CD1c-positive myeloid dendritic cell (primary cell): Measurements from ENCODE around the gene DPP6.
"Not testable (repeated sequence)": the region's sequence is repeated elsewhere in the genome, so short reads cannot be mapped to it uniquely, and the experiment has no call there.

Experiments used
- DNase-seq: peaks from one replicate; pipeline ENCODE4 v3.0.0-alpha.2; 2016; ENCODE audit errors: extremely low spot score

The DPP6 gene

DNA sequence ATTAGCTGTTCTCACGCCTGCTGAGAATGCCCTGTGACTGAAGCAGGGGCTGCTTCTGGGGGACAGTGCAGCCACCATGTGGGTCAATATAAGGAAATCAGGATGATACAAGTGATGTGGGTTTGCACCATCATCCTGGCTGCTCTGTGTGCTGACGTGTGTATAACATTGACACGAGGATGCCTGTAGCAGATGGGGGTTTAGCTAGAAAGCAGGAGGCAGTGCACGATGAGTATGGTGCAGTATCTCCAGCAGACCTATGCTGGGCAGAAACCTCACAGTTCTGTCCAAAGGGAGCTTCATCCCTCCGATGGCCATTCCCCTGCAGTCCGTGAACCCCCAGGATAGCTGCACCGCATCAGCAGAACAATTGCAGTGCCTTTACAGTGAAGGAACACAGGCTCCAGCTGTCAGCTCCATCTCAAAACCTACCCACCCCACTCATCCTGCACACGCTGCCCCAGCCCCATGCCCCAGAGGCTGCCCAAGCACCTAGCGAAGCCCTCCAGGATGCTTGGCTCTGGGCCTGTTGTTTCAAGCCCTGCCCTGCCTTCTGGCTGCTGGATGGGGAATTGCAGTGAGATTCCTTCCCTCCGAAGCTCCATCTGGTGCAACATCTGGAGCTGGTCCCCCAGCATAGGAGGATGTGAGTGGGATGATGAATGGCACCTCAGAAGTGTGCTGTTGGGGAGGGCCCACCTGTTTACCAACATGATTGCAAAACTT, 96.8 kb downstream of the DPP6 start:
- not testable (repeated sequence) for DNase-seq

DNA sequence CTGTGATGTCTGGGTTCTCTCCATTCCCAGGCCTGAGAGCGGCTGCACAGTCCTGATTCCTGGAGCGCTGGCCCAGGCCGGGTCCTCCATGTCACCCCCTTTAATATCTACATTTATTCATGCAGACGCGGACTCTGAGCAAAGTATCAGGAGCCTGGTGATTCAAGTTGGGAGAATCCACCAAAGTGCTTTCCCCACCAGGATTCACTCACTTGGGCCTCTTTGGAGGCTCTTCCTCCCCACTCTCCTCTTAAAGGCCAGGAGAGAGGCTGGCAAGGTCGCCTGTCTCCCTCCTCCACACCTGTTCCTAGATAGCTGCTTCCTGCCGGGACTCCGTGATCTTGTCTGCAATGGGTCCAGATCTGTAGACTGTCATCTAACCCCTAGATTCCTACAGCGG, 98.5 kb downstream of the DPP6 start:
- DNase-seq = not testable (repeated sequence)

DNA sequence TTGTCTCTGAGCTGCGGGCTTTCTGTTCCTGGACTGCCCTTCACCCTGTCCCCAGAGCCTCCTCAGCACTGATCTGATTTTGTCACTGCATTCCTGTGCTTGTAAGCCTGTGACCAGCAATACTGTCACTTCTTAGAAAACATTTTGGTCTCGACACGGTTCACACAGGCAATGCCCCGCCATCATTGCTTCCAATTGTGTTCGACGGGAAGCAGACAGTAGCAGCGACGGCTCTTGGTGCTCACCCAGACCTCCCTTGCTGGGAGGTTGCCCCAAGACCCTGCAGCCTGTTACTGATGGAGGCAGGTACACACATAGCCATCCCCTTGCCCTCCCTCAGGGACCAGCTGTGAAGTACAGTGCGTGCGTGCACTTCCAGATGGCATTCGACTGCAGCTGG, 99.1 kb downstream of the DPP6 start:
- DNase-seq = not testable (repeated sequence)

DNA sequence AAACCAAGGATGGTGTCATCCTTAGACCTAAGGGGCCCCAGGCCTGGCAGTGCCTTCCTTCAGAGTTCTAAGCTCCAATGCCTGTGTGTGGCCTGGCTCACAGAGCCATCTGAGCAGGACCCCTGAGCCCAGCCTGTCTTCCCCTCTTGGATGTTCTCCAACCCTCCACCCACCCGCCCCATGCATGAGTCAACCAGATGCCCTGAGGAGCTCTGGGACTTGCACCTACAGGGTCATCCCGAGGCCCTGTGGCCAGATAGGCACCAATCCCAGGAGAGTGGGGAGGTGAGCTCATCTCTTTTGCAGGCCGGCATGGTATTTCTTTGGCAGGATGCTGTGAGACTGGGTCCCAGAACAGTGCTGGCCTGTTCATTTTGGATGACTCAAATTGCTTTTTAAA, 103.7 kb downstream of the DPP6 start:
- DNase-seq = not testable (repeated sequence)

DNA sequence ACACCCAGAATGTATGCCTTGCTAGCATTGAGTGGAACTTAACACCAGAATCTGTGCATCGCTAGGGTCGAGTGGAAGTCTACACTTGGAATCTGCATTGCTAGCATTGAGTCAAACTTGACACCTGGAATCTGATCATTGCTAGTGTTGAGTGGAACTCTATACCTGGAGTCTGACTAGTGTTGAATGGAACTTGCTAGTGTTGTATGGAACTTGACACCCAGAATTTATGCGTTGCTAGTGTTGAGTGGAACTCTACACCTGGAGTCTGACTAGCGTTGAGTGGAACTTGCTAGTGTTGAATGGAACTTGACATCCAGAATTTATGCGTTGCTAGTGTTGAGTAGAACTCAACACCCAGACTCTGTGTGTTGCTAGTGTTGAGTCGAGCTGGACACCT, 110.7 kb downstream of the DPP6 start:
- not testable (repeated sequence) for DNase-seq

DNA sequence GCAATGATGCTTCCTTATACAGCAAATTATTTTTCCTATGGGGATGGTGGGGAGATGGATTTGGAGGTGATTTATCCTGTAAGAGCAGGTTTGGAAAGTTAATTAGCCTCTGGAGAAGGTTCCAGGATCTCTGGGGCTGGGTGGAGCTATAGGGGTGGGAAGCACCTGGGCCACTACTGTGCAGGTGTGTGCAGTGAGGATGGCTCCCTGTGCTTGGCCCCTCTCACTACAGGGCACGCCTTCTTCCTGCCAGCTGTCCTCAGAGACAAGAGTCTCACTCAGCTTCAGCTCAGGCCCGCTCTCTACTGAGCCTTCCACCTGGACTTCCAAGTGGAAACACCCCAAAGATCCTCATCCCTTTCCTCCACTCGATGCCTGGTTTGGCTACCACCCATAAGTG, 111.4 kb downstream of the DPP6 start:
- not testable (repeated sequence) for DNase-seq

DNA sequence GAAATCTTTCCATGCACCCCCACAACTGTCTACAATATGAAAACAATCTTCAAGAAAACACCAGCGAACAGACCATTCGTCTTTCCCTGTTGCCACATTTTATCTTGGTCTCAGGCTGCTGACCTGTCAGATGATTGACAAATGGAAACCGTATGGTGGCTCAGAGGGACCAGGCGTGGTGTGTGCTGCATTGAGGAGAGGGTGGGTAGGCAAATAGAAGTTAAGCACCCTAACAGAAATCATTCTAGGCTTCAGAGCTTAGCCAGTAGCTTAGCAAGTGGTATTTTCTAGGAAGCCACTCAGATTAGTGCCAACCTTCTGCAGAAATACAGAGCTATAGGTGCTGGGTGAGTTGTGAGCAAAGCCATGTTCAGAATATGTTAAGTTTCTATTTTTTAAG, 114.9 kb downstream of the DPP6 start:
- no peak for DNase-seq

DNA sequence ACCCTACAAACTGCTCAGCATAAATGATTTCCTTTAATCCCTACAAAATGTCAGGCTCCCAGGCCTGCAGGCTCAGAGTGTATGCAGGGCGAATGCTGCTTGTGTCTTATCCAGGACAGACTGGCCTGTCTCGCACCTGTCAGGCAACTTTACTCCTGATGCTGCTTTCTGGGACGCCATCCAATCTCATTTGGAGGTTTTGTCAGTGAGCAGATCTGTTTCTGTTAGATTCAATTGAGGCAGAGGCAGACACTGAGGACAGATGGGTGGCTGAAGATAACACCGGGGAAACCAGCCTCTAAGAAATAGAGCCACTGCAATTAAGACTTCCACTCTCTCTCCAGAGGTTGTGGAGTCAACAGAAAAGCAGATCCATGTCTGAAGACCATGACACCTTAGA, 115.6 kb downstream of the DPP6 start:
- DNase-seq = no peak

DNA sequence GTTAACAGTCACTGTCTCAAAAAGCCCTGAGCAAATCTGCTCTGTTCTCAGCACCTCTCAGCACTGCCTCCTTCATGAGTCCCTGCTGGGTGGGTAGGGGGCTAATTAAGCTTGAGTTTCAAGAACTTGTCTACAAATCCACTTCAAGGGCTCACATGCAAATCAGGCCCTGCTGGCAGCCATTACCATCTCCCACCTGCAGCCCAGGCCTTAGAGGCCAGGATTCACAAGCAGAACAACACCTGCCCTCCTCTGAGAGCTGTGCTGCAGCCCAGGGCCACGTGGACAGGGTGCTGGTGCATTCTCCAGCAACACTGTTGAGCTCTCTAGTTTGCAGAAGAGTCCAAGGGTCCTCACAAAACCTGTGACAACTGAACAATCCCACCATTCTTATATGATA, 119.2 kb downstream of the DPP6 start:
- DNase-seq = no peak

DNA sequence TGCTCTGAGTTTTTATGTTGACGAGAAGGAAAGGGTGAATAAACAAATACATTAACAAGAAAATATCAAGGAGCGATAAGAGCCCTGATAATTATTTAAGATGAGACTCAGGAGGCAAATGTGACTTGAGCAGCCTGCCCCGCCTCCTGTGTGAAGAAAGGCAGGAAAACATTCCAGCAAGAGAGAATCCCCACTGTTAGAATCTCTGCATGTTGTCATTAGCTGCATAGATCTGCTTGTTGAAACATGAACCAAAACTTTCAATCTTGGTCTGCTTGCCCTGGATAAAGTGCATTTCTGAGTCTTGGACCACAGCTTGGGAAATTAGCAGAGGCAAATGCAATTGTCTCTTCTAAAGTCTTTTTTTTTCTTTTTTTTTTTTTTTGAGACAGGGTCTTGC, 120.0 kb downstream of the DPP6 start:
- no peak for DNase-seq

DNA sequence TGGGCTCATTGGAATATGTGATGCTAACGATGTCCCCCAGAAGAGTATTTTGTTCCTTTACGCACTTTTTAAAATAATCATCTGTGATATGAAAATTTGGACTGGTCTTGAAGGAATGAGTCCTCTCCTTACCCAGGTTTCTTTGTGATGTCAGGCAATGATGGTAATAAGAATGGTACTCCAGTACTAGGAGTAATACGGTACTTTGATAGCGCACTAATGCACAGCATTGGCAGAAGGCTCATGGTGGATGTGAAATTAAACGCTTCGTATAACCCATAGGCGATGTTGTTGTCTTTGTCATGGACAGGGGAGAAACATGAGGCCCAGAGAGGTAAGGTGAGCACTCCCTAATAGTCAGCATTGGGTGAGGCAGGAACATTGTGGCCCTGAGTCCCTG, 125.4 kb downstream of the DPP6 start:
- no peak for DNase-seq

DNA sequence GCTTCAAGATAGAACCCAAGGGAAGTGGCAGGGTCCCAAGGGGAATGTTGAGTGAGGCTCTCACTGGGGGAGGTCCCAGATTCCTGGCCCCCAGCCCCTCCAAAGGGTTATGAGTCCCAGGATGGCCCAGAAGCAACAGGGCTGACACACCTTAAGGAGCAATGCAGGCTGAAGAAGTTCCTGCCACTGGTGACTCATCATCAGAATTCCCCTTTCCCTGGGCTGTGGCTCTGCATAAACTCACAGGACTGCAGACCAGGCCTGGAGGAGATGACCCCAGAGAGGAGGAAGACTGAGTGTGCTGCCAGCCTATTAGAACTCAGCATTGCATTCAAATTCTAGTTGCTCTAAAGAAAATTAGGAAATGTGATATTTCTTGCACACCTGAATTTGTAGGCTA, 126.7 kb downstream of the DPP6 start:
- DNase-seq = no peak

DNA sequence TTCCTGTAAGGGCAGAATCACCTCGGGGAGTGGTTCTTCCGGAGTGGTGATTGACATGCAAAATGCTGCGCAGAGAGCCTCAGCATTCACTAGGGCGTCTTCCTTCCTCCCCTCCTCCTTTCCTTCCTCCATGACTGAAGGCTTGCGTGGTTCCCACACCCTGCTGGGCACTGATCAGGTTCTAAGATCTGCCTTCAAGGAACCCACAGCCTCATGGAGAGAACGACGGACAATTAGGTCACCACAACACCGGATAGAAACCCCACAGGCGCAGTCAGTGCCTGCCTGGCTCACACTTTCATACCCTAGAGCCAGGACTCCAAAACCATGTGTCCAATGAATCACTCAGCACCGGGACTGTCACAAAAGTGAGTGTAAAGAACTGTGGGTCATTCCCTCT, 131.3 kb downstream of the DPP6 start:
- DNase-seq = no peak

DNA sequence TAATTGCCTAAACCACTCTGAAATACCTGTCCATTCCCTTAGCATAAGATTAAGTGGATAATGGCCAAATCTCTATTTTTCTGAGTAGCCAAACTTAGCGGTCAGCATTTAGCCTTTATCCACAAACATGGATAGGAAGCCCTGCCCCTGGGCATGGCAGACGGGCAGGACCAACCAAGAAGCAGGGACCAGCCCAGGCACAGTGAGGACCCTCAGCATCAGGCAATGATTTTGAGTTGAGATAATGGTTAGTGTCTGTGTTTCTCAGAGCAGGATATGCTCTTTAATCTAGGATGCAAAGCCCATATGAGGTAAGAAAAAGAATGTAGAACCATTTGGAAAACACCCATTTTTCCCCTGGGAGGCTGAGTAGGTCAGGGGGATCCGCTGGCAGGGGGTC, 131.7 kb downstream of the DPP6 start:
- no peak for DNase-seq

DNA sequence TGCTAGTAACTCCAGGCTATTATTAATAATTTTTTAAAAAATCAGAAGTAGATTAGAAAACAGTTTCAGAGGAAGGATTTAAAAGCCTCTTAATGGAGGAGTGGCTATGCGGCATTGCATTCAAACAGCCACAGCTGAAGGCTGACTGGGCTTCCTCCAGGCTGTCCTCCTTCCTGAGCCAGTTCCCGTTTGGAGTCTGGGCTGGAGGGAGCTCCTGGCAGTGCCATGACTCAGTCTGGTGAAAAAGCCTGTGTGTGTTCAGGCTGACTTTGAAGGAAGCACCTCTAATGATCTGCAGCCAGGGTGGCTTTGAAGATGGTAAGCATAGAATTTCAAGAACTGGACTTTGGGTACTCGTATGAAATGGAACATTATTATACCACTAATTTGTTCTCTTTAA, 134.6 kb downstream of the DPP6 start:
- no peak for DNase-seq

DNA sequence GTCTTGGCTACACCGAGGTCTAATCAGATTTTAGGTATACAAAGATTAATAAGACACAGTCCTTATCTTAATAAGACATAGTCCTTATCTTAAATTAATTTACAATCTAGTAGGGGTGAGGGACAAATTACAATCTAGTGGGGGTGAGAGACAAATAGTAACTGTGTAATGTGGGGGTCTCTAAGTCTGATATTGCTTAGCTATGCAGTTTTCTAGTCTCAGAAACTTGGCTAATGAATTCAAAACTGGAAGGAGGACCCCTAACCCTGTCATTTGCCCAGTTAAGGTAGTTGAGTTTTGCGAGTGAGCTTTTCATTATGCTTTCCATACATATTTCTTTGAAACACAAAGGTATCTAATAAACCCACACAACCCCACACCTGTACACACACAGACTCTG, 136.1 kb downstream of the DPP6 start:
- no peak for DNase-seq

DNA sequence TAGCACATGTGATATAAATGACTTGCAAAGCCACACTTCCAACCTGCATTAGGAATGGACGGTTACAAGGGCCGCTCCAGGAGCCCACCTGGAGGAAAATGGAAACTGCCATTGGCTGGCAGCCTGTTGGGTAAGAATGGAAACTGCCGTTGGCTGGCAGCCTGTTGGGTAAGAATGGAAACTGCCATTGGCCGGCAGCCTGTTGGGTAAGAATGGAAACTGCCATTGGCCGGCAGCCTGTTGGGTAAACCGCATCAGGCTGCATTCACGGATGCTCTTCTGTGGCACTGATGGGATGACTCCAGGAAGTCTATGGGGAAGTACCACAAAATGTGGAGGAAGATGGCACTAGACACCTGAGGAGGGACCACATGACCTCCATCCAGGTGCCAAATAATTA, 143.1 kb downstream of the DPP6 start:
- no peak for DNase-seq

DNA sequence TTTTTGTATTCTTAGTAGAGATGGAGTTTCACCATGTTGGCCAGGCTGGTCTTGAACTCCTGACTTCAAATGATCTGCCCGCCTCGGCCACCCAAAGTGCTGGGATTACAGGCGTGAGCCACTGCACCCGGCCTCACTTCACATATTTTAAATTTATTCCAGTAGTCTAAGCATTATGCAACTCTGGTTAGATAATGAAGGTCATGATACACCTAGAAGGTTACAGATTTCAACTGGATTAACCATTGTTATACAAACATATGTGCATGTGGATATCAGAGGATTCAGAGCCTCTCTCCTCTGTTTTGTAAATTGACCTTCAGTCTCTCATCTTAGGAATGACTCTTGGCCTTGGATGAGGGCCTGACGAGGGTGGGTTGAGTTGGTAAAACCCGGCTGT, 146.3 kb downstream of the DPP6 start:
- DNase-seq = no peak

DNA sequence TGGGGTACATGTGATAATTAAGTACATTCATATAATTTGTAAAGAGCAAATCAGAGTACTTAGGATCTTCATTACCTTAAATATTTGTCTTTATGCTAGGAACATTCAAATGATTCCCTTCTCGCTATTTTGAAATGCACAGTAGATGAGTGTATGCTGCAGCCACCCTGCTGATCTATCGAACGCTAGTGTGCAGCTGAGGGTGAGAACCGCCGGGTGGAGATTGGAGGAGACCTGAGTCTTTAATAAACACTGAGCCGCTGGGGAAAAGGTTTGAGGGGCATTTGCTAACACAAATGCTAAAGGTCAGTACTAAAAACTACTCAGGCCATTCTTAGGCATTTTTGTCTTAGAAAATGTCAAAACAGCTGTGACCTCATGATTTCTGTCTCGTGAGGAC, 148.0 kb downstream of the DPP6 start:
- DNase-seq = no peak

DNA sequence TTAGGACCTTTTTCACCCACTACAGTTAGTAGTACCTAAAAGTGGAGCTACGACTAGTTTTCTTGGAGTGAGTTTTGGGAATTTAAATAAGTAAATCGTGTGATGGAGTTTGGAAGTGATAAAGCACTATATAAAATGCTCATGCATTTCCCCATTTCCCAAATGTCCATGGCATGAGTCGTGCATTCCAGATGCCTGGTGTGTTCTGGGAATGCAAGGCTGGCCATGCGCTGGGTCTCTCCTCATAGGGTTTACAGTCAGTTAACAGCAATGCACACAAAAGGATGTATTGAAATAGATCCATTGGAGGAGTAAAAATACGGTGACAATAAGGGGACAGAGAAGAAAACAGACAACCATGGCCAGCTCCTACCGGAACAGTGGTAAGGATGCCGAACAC, 149.8 kb downstream of the DPP6 start:
- no peak for DNase-seq

DNA sequence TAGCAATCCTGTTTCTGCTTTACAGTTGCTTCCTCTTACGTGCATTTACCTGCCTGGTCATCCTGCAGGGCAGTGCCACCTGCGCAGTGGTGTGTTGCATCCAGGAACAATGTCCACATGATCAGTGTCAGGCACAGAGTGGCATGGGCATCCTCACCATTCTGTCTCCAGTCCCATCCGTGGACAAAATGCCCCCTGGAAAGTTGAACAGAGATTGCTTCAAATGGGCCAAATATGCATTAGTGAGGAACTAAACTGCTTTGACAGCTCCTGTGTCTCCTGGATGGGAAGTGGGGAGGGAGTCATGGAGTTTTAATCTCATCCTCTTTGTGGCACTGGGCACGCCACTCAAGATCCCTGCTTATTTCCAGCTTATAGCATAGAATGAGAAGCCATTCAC, 151.8 kb downstream of the DPP6 start:
- DNase-seq = no peak

DNA sequence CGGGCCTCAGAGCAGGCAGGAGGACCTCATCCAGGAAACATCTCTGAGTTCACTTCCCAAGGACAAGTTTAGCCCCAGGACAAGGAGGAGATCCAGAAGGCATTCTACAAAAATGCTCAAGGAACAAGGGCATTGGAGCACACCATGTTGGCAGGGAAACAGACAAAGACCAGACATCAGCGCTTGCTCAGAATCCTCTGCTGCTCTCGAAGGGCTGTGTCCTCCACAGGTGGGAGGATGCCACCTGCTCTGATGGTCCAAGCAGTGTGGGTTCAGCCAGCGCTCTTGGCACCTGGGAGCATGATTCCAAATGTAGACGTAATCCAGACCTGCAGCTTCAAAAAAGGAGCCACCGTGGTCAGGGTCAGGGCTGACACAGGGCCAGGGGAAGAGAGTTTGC, 160.7 kb downstream of the DPP6 start:
- DNase-seq = no peak

DNA sequence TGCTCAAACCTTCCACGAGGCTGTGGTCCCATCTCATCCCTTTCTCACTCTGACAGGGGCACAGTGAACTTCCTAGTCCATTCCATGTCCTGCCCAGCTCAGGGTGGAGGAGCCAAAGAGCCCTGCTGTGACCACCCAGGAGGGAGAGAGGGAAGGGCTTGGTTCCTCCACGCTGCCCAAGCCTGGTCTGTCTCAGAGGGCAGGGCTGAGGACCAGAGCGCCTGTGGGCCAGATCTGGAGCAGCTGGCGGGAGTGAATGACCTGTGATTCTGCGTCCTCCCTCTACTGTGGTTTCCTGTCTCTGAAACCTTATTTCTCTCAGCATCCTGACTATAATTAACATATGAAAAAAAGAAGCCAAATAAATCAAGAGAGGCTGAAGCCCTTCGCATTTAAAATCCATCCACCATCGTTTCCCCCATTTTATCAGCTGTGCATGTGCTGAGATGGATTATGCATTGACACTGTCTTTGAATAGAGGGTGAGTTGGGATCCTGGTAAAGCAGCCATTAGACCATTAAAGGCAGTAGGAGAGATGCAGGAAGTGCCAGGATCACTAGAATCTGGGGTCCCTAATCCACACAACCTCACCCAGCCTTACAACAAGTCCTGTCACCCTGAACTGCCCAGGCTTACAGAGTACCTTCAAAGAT, 165.6 kb downstream of the DPP6 start:
- DNase-seq = no peak

DNA sequence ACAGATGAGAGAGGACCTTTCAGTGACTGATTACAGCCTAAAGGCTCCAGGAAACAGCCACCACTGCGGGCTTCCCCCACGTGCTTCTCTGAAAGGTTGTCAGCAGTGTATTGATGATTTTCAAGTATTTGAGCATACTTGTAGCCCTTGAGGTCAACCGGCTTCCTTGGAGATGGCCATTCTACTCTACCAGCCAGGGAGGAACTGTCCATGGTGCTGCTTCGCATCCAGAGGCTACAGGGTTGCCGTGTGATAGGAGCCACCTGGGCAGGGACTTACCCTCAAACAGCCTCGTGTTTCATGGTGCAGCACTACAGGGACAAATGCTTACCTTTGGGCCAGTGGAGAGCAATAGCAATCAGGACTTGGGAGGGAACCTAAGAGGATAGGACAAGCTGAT, 179.5 kb downstream of the DPP6 start:
- DNase-seq = no peak
